GM19328 (cell line): ENCODE data around the gene NMBR.
"Not testable (repeated sequence)": the region's sequence is repeated elsewhere in the genome, so short reads cannot be mapped to it uniquely, and the experiment has no call there.

Source experiments
- ATAC-seq: cut with Tn5 transposase; IDR thresholded peaks from one replicate; pipeline ENCODE4 v1.9.1; 2021; ENCODE audit warnings: mild to moderate bottlenecking, moderate library complexity; ENCODE audit not compliant: unreplicated experiment

The NMBR gene

DNA sequence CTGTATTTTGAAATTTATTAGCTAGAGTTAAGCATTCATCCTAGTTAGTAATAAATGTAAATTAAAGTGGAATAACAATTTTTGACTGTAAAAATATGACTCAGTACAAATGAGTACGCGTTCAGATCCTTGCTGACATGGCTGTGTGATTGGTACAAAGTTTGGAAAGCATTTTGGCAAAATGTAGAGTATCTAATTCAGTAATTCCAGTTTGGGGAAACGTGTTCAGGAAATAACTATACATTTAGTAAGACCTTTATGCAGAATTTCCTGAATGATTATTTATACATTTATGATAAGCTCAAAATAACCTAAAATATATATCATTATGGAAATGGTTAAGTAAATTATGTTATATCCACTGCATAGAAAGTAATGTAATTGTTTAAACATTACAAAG is 8.2 kb upstream of the NMBR start:
- ATAC-seq: no peak

DNA sequence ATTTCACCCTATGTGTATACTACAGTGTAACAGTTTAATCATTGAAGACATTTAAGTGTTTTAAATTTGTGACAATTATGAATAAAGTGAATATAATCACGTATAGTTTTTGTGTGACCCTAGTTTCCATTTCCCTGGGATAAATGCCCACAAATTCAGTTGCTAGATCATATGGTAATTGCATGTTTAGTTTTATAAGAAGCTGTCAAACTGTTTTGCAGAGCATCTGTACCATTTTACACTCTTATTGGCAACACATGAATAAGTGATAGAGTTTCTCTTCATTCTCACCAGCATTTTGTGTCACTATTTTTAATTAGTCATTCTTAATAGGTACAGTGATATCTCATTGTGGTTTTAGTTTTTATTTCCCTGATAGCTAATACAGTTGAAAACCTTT is 7.4 kb upstream of the NMBR start:
- no peak for ATAC-seq

DNA sequence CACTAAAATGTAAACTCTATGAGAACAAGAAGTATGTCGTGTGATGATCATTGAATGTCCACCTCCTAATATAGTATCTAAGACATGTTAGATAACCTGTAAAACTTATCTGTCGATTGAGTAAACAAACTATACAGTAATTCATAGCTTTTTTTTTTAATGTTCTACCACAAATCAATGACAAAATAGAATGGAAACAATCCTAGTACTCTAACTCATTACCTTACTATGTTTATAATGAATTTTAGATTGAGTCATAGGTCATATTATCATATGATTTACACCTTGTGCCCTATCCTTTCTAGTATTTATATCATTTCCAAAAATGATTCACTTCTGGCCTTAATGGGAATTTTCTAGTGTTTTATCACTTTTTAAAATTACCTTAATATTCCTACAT is 6.3 kb upstream of the NMBR start:
- no peak for ATAC-seq

DNA sequence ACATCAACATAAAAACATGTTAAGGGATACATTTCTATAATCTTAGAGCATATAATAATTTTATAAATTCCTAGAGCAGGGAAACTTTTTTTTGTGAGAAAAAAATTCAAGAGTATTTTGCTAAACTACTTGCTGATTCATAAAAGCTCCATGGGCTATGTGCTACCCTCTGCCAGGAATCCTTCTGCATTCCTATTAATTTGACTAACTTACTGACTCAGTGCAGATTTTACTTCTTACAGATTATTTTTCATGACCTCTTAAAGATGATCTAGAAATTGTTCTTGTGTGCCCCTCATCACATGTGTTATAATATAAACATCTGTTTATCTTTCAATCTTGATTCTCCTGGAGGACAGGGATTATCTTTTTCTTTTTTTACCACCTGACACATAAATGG is 5.8 kb upstream of the NMBR start:
- ATAC-seq: no peak

DNA sequence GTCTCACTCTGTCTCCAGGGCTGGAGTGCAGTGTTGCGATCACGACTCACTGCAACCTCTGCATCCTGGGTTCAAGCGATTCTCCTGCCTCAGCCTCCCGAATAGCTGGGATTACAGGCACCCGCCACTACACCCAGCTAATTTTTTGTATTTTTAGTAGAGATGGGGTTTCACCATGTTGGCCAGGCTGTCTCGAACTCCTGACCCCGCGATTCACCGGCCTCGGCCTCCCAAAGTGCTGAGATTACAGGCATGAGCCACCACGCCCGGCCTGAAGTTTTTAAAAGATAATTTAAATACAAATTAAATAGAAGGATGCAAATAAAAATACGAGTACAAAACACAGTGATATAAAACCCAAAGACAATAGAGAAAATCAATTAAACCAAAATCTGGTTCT is 5.4 kb downstream of the NMBR start:
- ATAC-seq: not testable (repeated sequence)

DNA sequence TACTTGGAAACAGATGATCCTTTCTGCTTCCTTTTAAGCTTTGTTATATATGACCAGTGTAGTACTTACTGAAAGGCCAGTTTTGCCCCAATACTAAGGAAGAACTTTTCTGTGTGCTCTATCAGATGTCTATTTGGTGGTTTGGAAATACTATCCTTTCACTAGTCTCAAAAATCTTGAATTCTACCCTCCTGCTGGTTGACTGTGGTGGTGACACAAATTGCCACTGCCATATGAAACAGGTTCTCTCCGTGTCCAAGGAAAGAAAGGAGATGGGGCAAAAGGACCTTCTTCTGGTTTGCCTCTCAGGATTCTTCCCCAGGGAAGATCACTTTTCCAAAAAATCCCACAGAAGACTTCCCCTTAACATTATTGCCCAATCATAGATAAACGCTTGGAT is 8.0 kb downstream of the NMBR start:
- ATAC-seq: no peak

DNA sequence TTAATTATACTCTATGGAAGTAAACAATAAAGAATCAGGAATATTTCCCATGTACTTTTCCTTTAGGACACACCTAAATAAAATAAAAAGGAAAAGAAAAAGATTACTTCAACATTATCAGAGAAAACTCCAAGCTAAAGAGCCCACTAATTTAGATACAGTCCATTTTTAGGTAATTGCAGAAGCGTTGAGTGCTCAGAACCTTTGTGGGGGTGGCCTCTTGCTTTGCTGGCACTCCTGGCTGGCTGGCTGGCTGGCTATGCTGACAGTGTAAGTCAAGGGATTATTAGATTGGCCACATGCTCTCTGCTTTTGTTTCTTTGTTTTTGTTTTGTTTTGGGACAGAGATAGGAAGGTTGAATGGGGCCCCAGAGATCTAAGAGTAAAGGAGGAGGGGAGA is 14.3 kb downstream of the NMBR start, which contains the start of gene GJE1:
TSS of gene GJE1 (plus strand) at position 301 of the 400 bp plus-strand sequence. CDS start 234 bp downstream, outside the sequence.
- no peak for ATAC-seq

DNA sequence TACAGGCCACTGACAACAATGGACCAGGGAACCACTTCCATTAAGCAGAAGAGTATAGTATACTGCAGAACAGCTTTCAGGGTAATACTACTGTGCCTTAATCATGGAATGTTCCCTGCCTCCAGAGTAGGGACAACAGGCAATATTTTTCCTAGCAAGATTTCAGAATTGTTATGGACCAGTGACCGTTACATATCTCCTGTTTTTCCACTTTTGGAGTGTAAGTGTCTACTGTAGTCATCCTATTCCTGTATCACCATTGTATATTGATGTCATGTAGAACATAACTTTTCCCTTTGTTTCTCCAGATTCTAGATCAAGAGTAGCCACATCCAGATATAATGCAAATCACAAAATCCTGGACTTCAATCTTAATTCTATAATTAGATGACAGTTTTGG is 16.1 kb downstream of the NMBR start:
- ATAC-seq: no peak

DNA sequence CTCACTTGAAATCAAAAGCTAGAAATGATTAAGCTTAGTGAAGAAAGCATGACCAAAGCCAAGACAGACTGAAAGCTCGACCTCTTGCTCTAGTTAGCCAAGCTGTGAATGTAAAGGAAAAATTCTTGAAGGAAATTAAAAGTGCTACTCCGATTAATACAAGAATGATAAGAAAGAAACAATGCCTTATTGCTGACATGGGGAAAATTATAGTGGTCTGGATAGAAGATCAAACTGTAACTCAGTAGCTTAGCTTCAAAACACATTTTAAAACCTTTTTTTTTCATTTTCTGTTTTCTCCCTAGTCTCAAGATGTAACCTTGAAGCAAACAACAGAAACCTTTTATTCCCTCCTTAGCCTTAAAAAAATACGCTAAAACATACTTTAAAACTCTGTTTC is 25.6 kb downstream of the NMBR start:
- ATAC-seq: no peak

DNA sequence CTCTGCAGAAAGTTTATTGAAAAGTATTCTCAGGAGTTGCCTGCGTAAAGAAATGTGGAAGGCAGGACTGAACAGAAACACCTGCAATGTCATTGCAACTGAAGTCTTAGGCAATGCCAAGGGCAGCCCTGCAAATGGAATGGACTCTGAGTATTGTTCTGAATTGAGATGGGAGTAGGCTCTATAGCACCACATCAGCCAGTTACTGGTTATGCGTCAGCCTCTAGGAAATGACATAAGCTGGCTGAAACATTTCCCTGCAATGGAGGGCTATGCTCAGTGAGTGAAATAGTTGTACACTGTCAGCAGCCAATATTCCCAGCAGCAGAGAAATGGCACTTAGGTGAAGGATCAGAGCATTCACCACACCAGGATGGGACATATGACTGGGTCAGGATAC is 28.0 kb downstream of the NMBR start:
- no peak for ATAC-seq

DNA sequence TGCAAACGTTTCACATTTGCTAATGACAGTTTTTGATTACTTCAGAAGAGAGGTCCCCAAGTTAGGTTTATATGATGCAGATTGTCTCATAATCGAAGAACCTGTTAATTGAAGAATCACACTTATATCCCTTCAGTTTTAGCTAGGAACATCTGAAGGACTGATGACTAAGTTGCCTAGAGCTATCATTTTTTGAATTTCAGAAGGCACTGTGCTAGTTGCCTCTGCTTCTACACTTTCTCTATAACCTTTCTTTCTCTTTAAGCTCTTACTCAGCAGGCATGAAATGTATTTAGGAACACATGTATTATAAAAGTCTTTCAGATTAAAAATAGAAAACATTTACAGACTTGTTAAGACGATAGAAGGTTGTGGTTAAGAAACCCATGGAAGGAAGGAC is 28.6 kb downstream of the NMBR start:
- ATAC-seq: no peak

DNA sequence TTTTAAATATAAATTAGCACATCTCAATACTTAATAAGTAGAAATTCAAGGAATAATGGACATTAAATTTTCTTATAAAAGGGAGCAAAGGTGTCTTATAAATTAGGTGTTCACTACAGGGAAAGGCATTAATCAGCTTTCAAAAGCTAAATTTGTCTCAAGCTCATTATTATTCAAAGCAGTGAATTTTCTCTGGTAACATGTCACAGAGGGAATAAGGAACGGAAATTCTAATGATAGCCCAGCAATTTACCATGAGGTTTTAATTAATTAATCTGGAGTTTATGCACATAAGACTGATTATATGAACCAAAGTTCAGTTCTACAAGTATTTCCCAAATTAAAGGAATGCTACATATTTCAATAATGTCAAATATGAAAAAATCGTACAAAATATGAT is 29.6 kb downstream of the NMBR start:
- no peak for ATAC-seq

DNA sequence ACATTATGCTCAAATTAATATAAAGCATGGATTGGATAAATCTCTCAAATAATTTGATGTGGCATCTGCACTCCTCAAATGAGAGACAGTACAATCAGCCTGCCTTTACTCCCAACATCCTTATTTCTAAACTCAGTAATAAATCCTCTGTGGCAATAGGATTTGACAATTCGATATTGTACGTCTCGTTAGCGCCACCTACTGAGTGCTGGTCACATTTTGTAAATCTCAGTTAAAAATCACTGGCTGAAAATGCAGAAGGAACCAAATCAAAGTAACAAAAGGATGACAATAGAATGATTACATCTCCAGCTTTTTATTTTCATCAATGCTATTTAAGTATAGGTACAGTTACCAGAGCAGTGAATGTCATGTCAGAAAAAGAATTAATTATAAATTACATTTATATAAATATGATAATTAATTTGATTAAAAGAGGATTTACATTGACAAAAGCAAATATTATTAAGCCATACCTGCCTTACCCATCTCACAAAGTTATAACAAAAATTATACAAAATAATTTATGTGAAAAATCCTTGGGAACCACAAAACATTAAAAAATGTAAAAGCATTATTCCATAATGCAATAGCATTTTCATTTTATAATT is 34.4 kb downstream of the NMBR start:
- ATAC-seq: no peak

DNA sequence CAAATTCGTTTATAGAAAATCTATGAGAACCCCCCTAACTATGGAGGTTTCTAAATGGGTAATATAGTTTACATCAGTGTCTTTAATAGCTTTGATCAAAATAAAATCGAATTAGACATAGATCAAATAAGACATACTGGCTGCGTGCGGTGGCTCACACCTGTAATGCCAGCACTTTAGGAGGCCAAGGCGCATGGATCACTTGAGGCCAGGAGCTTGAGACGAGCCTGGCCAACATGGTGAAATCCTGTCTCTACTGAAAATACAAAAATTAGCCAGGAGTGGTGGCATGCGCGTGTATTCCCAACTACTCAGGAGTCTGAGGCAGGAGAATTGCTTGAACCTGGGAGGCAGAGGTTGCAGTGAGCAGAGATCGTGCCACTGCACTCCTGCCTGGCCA is 36.1 kb downstream of the NMBR start:
- not testable (repeated sequence) for ATAC-seq

DNA sequence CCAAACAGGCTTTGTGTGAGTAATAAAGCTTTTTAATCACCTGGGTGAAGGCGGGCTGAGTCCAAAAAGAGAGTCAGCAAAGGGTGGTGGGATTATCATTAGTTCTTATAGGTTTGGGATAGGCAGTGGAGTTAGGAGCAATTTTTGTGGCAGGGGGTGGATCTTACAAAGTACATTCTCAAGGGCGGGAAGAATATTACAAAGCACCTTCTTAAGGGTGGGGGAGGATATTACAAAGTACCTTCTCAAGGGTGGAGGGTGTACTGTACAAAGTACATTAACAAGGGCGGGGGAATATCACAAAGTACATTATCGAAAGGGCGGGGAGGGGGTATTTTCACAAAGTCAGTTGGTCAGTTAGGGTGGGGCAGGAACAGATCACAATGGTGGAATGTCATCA is 42.1 kb downstream of the NMBR start:
- ATAC-seq: not testable (repeated sequence)

DNA sequence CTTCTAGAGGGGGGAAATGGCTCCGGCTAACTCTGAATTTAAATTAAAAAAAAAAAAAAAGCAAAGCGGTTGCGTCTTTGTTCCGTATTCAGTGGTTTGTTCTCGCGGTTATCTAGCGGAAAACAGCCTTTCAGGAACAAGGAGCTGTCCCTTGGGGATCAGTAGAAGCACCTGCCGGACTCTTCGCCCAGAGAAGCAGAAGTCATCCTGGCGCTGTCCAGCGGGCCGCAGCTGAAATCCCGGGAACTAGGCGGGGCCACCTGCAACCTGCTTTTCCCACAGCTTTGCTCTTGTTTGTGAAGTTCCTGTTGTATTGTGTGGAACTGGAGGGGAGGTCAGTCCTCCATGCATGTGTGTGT is 58.1 kb downstream of the NMBR start:
- ATAC-seq: no peak

DNA sequence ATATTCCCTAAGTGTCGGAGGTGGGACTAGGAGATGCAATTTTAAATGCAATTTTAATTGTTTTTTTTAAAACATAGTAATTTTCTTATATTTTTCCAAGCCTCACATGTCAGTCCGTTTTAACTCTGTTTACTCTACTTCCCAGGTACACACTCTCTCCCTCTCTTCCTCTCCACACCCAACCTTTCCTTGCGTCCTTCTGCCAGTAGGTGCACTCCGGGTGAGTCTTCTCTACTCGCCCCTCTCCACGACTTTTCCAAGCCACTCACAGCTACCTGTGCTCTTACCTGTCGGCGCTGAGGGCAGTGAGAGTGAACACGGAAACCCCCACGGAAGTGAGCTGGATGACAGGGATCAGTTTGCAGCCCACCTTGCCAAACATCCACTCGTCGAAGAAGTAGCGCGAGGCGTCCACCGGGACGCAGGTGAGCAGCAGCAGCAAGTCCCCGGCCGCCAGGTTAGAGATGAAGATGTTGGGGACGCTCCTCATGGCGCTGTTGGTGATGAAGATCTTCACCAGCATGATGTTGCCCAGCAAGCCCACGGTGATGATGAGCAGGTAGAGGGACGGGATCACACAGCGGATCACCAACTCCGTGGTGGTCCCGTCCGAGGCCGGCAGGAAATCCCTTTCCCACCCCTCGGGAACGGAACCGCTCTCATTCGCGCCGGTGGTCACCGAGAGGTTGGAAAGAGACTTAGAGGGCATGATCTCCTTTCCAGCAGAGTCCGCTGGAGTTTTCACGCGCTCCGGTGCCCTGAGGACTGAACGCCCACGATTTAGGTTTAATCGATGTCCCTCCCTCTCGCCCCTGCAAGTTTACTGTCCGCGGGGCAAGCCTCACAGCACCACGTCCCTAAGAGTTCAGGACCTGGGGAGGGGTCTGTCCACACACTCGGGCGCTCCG is 58.7 kb downstream of the NMBR start:
- no peak for ATAC-seq

DNA sequence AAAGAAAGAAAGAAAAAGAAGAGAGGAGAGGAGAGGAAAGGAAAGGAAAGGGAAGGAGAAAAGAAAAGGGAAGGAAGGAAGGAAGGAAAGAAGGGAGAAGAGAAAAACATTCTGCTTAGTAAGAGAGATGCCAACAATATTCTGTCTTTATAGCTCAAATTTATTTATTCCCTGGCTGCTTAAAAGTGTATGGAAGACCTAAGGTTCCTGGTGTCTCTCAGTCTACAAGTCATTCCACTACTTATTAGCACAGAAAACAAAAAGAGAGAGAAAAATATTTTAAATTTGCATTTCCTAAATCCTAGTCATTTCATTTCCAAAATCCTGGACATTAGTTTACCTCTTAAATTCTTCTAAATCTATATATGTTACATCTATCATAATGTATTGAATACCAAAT is 67.8 kb downstream of the NMBR start:
- ATAC-seq: no peak

DNA sequence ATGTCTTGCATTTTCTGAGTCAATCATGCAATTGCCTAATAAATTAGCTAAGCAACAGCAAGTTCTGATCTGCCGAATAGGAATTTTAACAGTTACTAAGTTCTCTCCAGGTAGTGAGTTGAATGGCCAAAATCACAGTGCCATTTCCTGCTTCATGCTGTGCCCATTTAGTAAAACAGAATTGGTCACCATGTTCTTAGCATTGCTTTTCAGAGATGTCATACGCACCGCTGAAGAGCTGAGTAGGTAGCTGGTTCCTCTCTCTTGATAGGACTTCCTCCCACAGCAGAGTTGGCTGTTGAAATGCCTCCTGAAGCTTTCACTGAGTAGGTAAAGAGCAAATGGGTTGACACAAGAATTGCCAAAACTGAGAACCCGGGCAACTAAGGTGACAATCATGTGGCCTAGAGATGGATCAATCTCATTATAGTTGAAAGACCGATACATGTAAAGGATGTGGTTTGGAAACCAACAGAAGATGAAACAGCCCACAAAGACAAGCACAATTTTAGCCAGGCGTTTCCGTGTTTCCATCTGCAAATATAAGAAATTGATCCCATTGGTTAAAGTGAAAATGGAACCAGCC is 71.3 kb downstream of the NMBR start:
- ATAC-seq: no peak

DNA sequence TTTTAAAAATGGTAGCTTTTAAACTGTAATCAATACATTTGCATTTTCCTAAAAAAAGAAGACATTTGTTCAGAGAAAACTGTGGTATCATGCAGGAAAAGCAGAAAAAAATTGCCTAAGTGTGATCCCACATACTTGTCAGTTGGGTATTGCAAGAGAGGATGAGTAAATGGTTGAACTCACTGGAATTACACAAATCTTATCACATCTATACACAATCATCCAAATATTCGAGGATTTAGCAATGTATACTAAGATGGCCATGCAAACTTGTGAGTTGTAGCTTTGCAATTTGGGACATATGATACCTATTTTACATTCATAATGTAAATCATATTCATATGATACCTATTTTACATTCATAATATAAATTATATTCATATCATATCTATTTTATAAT is 72.4 kb downstream of the NMBR start:
- no peak for ATAC-seq

DNA sequence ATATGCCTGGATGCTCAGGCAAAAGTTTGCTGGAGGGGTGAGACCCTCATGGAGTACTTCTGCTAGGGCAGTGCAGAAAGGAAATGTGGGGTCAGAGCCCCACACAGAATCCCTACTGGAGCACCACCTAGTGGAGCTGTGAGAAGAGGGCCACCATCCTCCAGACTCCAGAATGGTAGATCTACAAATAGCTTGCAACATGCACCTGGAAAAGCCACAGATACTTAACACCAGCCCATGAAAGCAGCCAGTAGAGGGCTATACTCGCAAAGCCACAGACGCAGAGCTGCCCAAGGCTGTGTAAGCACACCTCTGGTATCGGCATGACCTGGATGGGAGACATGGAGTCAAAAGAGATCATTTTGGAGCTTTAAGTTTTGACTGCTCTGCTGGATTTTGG is 74.9 kb downstream of the NMBR start:
- ATAC-seq: no peak

DNA sequence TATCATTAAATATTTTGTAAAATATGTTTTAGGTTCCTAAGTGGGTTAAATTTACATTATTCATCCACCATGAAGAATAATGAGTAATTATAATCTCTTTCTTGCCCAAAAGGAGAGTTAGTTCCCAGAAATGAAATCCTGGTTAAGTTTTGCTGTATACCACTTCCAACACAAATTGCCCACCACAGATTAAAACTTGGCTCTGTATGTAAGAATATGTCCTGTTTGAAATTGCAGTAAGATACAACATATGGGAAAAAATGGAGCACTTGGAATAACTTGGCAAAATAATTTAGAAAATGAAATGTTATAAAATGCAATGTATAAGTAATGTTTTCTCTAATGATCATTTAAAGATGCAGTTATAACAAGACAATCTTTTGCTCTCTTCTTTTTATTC is 78.5 kb downstream of the NMBR start:
- ATAC-seq: no peak
